M059J (cell line): ENCODE data around the gene AK6. TPM values are rescaled to one million over a fixed set of nuclear protein-coding genes. Genes with fewer than 3 reads are reported as not detected.
A peak's percentile ranks its signal among the peaks of the same experiment; 100 is the strongest.
"Not testable (repeated sequence)": the region's sequence is repeated elsewhere in the genome, so short reads cannot be mapped to it uniquely, and the experiment has no call there.

Experiments used
- DNase-seq: peaks from one replicate; pipeline ENCODE4 v3.0.0-alpha.2; 2012; ENCODE audit warnings: low read depth
- total RNA-seq: library from RNA; depleted of rRNA; stranded (reverse); fragments of >200 nt; shearing (Covaris generic); gene quantifications from 2 replicates; pipeline ENCODE4 v1.2.3, GENCODE V29; 2014; rRNA removed

AK6 gene
- total RNA-seq, 1 experiment from 2014 or later = 51.6 TPM

- peak; percentile 57 for DNase-seq
Observed at GRCh38 chr5:69335341-69335935, 33.9 kb downstream of the AK6 start.

- DNase-seq = peak; percentile 83
Observed at GRCh38 chr5:69334793-69335268, 34.5 kb downstream of the AK6 start.

- DNase-seq = not testable (repeated sequence)
Observed at GRCh38 chr5:69333668-69334315, 35.5 kb downstream of the AK6 start.

GRCh38 chr5:69331528-69332445 is 37.5 kb downstream of the AK6 start:
- no peak for DNase-seq

- peak; percentile 34 for DNase-seq
Observed at GRCh38 chr5:69329905-69330489, 39.3 kb downstream of the AK6 start.

- DNase-seq = no peak
Observed at GRCh38 chr5:69326365-69326764, 43.0 kb downstream of the AK6 start.

GRCh38 chr5:69317391-69317790 is 51.9 kb downstream of the AK6 start:
- DNase-seq = no peak

- DNase-seq = no peak
Observed at GRCh38 chr5:69315972-69316371, 53.3 kb downstream of the AK6 start.

GRCh38 chr5:69313428-69313827 is 55.9 kb downstream of the AK6 start:
- no peak for DNase-seq

GRCh38 chr5:69312459-69313160 is 56.7 kb downstream of the AK6 start:
- DNase-seq = no peak

GRCh38 chr5:69309380-69309779 is 59.9 kb downstream of the AK6 start:
- no peak for DNase-seq

GRCh38 chr5:69308046-69308553 is 61.2 kb downstream of the AK6 start:
- no peak for DNase-seq

GRCh38 chr5:69305512-69305911 is 63.8 kb downstream of the AK6 start:
- no peak for DNase-seq

Other genes with a start within 250 kb of the AK6 start
- gene CCNB1, start 202.4 kb downstream of the AK6 start, total RNA-seq = 320 and 352 TPM in 2 replicates
- gene CENPH, start 179.9 kb downstream of the AK6 start, total RNA-seq = 36.2 and 46.0 TPM in 2 replicates
- 37.3 and 50.9 TPM in 2 replicates for gene CDK7, start 134.6 kb downstream of the AK6 start, total RNA-seq
- gene CCDC125, start 36.7 kb downstream of the AK6 start, total RNA-seq = 5.1 and 7.6 TPM in 2 replicates
- gene TAF9, start within 50 bp of the AK6 start, total RNA-seq = 94.7 and 114 TPM in 2 replicates
- gene RAD17, start 298 bp upstream of the AK6 start, total RNA-seq = 8.5 and 19.7 TPM in 2 replicates
- gene MARVELD2, start 45.6 kb upstream of the AK6 start, total RNA-seq = 4.1 and 5.7 TPM in 2 replicates
- gene OCLN, start 123.3 kb upstream of the AK6 start, total RNA-seq = 15.7 and 24.4 TPM in 2 replicates
- 32.1 and 35.0 TPM in 2 replicates for gene GTF2H2C, start 190.7 kb upstream of the AK6 start, total RNA-seq